Omental fat pad (tissue), 4 donors: ENCODE measurements around the gene TNC. TPM values are rescaled to one million over a fixed set of nuclear protein-coding genes. Genes with fewer than 3 reads are reported as not detected.

Source experiments
- ATAC-seq: fragments of 150-250 bp; one replicate; pipeline ENCODE4 v1.9.1; 2016; ENCODE audit warnings: mild to moderate bottlenecking, moderate library complexity; ENCODE audit not compliant: low FRiP score
- DNase-seq: peaks from one replicate; pipeline ENCODE4 v3.0.0-alpha.2; 2019; ENCODE audit warnings: low spot score
- total RNA-seq, 4 donors: library from RNA; depleted of rRNA; stranded (reverse); fragments of >200 nt; gene quantifications; one replicate each; pipeline ENCODE4 v1.1.0, GENCODE V29; 2016
- TF ChIP-seq, protein P1 (sequence below), 3 donors: fragments of 450-650 bp; IDR thresholded peaks; one replicate each; pipeline ENCODE4 v1.5.1; 2016 to 2017; ENCODE audit warnings: antibody characterized with exemption in 3 of 3, mild to moderate bottlenecking in 3 of 3, moderate library complexity in 2 of 3

Gene TNC
- total RNA-seq, 4 donors from 2014 or later = 3.2 to 44.2 (median 10.0) TPM

DNA sequence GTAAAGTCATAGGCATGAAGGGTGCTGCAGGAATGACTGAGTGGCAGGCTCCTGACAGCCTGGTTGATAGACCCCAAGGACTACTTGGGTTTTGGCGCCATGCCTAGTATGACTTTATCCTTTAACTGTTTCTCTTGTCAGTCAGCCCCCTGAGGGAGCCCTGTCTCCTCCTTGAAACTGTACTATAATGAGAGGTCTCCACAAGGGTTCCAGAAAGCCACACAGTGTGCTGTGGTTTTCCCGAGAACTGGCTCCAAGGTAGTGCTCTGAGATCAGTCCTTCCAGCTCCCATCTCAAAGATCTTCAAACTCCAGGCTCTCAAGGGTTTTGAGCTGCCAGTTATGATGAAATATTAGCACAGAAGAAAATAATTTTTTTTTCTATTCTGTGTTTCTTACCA, 26.7 kb upstream of the TNC start:
- no peak for DNase-seq
- ATAC-seq = no peak
- TF ChIP-seq, protein P1, sequence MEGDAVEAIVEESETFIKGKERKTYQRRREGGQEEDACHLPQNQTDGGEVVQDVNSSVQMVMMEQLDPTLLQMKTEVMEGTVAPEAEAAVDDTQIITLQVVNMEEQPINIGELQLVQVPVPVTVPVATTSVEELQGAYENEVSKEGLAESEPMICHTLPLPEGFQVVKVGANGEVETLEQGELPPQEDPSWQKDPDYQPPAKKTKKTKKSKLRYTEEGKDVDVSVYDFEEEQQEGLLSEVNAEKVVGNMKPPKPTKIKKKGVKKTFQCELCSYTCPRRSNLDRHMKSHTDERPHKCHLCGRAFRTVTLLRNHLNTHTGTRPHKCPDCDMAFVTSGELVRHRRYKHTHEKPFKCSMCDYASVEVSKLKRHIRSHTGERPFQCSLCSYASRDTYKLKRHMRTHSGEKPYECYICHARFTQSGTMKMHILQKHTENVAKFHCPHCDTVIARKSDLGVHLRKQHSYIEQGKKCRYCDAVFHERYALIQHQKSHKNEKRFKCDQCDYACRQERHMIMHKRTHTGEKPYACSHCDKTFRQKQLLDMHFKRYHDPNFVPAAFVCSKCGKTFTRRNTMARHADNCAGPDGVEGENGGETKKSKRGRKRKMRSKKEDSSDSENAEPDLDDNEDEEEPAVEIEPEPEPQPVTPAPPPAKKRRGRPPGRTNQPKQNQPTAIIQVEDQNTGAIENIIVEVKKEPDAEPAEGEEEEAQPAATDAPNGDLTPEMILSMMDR (IDR thresholded peaks at IDR 0.05) = no peak

DNA sequence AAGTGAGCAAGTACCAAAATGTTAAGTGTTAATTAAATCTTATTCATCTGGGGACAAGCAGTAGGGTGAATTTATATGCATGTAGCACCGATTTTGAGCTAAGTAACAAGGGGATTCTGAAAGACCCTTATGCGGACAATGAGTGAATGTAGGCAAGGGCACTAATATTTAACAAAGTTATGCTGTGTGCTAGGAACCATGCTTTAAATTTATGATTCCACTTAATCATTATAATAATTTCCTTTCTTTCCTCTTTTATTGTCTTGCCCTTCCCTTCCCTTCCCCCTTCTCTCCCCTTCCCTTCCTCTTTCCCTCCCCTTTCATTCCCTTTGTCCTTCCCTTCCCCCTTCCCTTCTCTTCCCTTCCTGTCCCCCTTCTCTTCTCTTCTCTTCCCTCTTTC, 25.7 kb upstream of the TNC start:
- TF ChIP-seq, protein P1 (IDR thresholded peaks at IDR 0.05) = no peak
- DNase-seq (no peak), ATAC-seq (no peak)

DNA sequence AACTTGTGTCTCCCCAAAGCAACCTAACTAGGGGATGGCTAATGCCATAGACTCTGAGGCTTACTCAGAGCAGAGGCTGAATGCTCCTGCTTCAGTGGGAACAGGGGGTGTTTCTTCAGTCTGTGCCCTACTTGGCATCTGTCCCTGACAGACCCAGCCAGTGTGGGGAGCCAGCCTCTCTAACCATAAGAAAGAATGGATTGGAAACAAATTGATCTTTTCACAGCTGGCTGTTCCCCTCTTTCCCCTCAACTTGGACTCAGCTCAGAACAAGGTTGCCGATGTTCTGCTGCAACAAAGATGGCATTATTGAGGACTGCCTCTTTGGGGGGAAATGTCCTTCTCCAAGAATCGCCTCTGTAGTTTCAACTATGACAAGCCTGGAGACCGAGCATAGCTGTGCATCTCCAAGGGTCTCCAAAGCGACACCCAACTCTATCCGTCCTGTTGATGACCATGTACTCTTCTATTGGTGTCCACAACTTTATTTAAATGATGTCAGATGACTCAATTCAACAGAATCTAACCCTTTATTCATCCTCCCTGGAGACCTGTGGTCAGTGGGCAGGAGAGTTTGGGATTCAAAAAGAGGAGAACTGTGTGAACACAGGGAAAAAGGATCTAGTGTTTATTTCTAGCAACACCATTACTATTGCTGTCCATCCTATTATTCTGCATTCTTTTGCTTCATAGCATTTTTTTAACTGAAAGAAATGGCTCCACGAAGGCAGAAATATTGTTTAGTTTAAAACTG, 24.7 kb upstream of the TNC start:
- ATAC-seq (no peak), DNase-seq (no peak)
- TF ChIP-seq, protein P1 (IDR thresholded peaks at IDR 0.05) = no peak

DNA sequence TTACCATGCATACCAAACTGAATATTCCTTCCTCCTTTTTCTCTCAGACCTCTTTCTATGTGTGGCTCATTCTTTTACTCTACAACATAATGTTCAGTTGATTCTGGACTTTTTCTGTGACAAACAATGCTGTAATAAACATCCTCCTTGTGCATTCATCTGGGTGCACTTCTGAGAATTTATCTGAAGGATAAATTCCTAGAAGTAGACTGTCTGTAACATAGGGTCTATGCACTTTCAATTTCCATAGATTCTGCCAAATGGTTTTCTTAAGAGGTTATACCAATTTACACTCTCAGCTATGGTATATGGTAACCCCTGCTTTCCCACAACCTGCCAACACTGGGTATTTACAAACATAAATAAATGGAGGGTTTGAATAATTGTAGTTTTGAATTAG, 24.1 kb upstream of the TNC start:
- TF ChIP-seq, protein P1 (IDR thresholded peaks at IDR 0.05) = no peak
- DNase-seq = no peak
- no peak for ATAC-seq

DNA sequence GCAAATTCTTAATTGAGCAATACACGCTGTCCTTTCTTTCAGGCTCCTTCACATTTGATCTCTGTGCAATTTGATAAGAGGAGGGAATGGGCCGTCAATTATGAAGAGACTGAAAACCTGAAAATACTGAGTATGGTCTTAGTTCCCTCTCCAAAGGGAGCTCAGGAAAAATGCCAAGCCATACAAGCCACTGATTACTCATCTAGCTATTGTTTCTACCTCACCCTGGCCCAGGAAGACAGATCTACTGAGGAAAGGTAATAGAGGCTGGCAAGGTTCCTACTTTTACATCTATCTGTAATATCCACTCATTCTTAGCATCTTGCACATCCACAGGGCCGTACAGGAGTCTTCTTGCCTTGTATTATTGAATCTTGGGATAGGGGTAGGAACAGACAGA, 23.7 kb upstream of the TNC start:
- DNase-seq (no peak), ATAC-seq (no peak)
- TF ChIP-seq, protein P1 (IDR thresholded peaks at IDR 0.05) = no peak

DNA sequence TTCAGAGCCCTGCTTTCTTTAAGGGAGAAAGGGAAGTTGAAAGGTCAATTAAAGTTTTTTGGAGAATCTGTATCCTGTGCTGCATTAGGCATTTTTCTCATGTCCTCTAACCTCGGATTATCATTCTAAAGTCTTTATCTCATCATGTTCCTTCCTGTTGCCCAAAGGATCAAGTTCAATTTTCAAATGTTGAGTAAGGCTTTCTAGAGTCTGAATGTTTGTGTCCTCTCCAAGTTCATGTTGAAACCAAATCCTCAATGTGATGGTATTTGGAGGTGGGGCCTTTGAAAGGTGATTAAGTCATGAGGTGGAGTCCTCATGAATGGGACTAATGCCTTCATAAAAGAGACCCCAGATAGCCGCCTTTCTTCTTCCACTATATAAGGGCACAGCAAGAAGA, 20.2 kb upstream of the TNC start:
- ATAC-seq = no peak
- TF ChIP-seq, protein P1 (IDR thresholded peaks at IDR 0.05) = no peak
- no peak for DNase-seq

DNA sequence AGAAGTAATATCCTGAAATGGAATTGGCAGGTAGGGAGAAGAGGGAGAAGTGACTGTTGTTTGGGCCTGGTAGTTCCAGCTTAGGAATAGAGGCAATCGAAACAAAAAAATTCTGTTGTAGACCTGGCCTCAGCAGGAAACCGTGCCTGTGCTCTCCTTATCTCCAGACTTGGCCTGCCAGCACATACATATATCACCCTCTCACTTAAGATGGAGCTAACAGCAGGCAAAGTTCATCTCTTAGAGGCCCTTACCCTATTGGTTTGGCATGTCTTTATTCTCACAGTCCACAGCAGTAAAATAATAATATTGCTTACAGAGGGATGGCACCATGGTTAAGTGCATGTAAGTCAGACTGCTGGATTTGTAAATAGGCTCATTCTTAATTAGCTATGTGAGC, 19.6 kb upstream of the TNC start:
- DNase-seq (no peak), ATAC-seq (no peak)
- TF ChIP-seq, protein P1 (IDR thresholded peaks at IDR 0.05) = no peak
